CD4-positive, alpha-beta T cell treated with Interleukin-21 for 1 hour (primary cell): ENCODE measurements around the gene ARHGAP33.
"Not testable (repeated sequence)": the region's sequence is repeated elsewhere in the genome, so short reads cannot be mapped to it uniquely, and the experiment has no call there.

Experiments used
- DNase-seq: peaks from one replicate; pipeline ENCODE4 v3.0.0-alpha.2; 2020

Gene ARHGAP33

GRCh38 chr19:35795564-35795963 lies 20.2 kb downstream of the ARHGAP33 start:
- DNase-seq, result not testable (repeated sequence)

DNA sequence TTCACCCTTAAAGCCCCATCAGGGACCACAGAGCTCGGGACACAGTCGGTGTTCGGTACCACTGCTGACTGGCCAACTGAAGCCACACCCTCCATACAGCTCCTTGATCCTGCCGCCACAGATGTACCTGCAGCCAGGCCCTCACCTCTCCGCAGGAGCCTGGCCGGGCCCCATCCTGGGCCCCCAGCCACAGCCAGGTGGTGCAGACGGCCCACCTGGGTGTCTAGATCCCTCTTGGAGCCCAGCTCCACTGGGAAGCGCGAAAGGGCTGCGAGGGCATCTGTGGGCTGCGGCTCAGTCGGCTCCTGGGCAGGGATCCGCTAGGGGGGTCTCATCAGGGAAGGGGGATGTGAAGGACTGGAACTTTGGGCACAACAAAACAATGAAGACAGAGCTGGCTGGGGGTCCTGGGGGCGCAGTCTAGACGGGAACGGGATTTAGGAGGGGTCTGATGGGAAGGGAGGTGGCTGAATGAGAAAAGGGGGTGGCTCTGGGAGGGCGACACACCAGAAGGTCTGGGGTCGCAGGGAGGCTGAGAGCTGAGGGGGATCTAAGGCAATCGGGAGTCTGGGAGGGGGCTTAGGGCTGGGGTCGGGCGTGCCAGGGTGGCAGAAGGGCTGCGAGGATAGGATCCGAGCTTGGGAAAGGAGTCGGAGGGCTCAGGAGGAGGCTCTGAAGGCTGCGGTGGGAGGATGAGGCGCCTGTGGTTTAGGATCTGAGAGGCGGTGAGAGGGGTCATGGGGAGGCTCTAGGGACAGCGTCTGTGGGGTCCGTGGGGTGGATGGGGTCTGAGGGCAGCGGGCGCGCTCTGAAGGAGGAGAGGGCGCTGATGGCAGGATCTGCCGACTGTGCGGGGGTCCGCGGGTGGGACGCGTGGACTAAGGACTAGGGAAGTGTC lies 21.5 kb downstream of the ARHGAP33 start:
- no peak for DNase-seq

DNA sequence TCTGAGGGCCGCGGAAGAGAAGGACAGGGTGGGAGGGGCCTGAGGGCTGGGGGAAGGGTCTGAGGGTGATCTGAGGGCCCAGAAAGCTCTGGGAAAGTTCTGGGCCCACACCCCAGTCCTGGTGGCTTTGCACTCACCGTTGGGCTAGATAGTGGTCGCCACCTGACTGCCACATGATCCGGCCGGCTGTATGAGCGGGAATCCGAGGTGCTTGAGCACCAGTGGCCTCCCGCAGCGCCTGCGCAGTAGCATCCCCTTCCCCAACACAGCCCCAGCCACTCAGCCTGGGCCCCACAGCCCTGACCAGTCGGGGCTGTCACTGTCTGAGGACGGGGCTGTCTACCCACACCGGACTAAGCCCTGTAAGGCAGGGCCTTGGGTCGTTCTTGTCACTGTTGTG lies 22.3 kb downstream of the ARHGAP33 start:
- DNase-seq, result no peak

GRCh38 chr19:35801828-35802227 lies 26.5 kb downstream of the ARHGAP33 start:
- no peak for DNase-seq

DNA sequence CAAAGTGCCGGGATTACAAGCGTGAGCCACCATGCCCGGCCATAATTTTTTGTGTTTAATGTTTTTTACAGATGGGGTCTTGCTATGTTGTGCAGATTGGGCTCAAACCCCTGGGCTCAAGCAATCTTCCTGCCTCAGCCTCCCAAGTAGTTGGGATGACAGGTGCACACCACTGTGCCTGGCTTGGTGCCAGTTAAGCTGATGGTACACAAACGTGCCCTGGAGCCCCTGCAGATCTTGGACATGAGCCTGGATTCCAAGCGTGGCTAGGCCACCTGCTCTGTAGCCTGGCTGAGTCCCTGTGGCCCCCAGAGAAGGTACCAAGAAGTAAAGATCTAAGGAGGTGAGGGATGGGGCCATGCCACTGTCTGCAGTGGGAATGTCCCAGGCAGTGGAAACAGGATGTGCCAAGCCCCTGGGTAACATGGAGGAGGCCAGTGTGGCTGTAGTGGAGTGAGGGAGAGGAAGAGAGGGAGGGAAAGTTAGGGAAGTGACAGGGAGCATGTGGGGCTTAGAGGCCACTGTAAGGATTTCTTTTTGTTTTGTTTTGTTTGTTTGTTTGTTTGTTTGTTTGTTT lies 30.2 kb downstream of the ARHGAP33 start:
- DNase-seq, result no peak

DNA sequence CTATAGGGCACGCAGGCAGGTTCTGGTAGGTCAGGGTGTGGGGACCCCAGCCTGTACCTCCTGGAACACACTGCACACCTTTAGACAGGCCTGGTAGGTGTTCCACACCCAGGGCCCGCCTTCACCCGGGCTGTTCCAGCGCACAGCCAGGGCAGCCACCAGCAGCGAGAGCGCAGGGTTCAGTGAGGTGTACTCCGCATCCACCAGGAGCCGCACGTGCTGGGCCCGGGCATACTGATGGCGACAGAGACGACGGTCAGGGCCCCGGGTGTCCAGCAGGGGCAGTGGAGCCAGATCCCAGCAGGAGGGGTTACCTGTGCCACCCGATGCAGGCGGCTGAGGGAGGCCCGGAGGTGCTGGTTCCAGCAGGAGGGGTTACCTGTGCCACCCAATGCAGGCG lies 31.2 kb downstream of the ARHGAP33 start:
- no peak for DNase-seq

DNA sequence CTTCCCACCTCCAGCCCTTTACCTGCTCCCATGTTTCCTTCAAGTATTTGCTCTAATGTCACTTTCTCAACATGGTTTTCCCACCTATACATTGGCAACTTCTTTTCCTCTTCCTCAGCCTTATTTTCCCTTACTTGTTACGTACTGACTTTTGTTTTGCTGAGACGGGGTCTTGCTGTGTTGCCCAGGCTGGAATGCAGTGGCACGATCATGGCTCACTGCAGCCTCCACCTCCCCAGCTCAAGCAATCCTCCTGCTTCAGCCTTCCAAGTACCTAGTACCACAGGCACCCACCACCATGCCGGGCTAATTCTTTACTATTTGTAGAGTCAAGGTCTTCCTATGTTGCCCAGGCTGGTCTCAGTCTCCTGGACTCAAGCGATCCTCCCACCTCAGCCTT lies 32.3 kb downstream of the ARHGAP33 start:
- no peak for DNase-seq

DNA sequence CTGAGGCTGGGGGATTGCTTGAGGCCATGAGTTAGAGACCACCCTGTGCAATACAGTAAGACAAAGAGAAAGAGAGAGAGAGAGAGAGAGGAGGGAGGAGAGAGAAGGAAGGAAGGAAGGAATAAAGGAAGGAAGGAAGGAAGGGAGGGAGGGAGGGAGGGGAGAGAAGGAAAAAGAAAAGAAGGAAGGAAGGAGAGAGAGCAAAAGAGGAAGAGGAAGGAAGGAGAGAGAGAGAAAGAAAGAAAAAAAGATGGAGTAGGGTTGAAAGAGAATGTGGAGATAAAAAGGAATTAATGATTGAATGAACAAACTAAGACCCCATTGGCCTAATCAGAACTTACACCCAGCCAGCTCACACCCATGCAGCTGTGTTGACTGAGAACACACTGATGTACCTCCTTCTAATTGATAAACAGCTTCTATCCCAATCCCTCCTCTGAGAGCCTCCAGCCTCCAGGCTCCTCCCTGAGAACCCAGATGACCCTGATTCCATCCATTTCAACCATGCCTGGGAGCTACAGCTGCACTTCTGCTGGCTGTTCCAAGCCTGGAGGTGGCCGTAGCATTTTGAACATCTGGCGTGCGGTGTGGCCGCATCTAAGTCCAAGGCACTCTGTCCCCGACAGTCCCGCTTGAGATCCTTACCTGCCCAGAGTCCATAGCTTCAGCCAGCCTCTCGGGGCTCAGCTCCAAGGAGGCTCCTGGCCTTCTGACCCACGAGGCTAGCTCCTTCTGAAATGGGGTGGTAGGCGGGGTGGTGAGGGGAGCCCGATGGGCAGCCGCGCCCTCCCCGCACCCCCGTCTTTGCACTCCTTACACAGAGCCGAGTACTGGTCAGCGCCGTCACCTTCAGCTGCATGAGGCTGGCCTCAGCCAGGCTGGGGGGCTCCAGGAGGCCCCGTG lies 36.2 kb downstream of the ARHGAP33 start:
- DNase-seq, result no peak

- DNase-seq, result no peak
These were observed 37.1 kb downstream of the ARHGAP33 start, which contains the start of gene PRODH2 for GRCh38 chr19:35812220-35813042. Gene PRODH2, minus strand, starts transcription at chr19:35812845. Its CDS starts 40 bp downstream, at chr19:35812805.

DNA sequence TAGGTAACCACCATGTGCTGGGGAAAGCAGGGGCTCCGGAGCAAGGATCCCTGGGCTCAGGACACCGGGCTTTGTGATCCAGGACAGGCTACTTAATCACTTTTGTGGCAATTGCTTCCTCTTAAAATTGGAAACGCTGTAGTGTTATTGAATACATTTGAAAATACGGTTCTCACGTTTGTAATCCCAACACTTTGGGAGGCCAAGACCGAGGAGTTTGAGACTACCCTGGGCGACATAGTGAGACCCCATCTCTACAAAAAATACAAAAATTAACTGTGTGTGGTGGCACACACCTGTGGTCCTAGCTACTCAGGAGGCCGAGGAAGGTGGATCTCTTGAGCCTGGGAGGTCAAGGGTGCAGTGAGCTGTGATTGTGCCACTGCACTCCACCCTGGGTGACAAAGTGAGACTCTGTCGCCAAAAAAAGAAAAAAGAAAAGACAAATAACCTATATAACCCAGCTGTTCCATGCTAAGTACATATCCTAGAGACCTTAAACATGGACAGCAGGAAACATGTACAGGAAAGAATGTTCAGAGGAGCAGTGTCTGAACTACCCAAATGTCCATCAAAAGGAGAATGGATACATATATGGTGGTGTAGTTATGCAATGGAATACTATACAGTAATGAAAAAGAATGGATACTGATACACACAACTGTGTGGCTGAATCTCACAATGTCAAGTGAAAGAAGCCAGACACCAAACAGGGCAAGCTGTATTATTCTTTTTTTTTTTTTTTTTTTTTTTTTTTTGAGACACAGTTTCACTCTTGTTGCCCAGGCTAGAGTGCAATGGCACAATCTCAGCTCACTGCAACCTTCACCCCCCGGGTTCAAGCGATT lies 37.9 kb downstream of the ARHGAP33 start:
- DNase-seq, result no peak

DNA sequence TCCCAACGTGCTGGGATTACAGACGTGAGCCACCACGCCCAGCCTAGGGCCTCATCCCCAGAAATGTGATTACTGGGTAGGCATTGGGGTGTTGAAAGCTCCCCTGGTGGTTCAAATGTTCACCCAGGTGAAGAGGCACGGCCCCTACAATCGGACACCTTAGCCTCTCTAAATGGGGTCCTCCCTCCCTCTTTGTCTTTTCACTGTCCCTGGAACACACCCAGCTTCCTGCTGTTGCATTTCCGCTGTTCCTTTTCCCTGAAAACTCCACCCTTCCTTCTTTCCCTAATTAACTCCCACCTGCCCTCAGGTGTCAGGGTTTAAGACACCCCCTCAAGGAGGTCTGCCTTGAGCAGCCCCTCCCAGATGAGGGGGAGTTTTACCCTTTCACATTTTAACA lies 40.9 kb downstream of the ARHGAP33 start:
- no peak for DNase-seq

DNA sequence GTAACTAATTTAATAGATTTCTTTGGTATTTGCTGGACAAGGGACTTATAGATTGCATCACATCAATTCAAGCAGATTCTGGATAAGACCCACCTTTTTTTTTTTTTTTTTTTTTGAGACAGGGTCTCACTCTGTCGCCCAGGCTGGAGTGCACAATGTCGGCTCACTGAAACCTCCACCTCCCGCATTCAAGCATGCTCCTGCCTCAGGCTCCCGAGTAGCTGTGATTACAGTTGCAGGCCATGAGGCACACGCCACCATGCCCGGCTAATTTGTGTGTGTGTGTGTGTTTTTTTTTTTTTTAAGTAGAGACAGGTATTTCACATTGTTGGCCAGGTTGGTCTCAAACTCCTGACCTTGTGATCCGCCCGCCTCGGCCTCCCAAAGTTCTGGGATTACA lies 41.5 kb downstream of the ARHGAP33 start:
- DNase-seq, result no peak

DNA sequence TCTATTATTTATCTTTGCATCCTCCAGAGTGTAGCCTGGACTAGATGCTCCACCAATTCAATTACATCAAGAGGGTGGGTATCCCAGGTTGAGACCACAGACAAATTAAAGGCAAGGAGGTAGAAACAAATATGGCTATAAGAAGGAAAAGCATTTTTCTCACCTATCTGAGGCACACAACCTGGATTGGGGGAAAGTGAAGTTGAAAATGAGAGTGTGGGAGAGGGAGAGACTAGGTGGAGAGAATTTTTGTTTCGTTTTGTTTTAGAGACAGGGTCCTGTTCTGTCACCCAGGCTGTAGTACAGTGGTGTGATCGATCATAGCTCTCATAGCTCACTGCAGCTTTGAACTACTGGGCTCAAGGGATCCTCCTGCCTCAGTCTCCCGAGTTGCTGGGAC lies 43.1 kb downstream of the ARHGAP33 start:
- no peak for DNase-seq

DNA sequence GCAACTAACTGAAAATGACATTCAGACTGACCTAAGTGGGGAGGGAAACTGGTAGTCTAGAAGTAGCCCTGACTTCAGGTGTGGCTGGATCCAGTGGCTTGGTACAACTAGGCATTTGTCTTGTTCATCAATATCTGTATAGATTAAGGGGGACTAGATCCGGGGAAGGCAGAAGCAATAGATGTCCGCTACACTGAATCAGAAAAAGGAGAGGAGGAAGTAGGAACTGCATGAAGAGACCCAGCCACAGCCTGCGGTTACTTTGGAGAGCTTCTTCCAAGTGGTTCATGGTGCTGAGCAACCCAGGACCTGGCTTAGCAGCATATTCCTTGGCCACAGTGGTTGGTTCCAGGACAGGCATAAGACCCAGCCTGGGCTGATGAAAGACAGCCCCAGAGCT lies 47.2 kb downstream of the ARHGAP33 start:
- DNase-seq, result no peak

DNA sequence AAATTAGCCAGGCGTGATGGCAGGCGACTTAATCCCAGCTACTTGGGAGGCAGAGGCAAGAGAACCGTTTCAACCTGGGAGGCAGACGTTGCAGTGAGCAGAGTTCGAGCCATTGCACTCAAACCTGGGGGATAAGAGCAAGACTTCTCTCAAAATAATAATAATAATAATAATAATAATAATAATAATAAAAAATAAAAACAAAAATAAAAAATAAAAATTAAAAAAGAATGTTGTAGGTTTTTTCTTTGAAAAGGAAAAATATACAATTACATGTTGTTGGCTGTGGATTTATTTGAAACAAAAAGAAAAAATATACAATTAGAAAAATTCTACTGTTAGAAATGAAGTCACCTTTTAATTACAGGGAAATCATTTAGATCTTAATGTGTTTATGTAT lies 48.8 kb downstream of the ARHGAP33 start:
- no peak for DNase-seq

- DNase-seq, result peak; percentile 38
These were observed 53.4 kb downstream of the ARHGAP33 start for GRCh38 chr19:35828692-35829301.

- DNase-seq, result no peak
These were observed 55.6 kb downstream of the ARHGAP33 start for GRCh38 chr19:35830986-35831385.

- DNase-seq, result no peak
These were observed 56.7 kb downstream of the ARHGAP33 start for GRCh38 chr19:35832054-35832453.

DNA sequence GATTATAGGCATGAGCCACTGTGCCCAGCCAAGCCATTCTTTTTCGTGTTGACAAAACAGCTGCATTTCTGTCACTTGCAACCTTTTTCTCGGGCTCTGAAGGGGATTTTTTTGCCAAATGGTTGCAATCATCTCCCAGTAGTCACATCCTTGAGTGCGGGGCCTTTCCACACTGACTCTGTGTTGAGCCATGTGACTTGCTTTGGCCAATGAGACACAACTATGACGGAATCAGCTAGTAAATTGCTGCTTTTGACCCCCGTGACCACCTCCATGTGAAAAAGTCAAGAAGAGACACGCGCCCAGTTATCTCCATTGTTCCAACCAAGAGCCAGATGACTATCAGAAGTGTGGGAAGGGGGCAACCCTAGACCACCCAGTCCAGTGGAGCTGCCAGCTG lies 58.6 kb downstream of the ARHGAP33 start:
- DNase-seq, result no peak

DNA sequence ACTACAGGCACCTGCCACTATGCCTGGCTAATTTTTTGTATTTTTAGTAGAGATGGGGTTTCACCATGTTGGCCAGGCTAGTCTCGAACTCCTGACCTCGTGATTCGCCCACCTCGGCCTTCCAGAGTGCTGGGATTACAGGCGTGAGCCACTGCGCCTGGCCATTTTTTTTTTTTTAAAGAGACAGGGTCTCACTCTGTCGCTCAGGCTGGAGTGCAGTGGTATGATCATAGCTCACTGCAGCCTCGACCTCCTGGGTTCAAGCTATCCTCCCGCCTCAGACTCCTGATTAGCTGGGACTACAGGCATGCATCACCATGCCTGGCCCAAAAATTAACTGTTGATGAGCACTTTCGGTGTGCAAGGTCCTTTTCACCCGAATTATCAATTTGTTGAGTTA lies 60.7 kb downstream of the ARHGAP33 start:
- not testable (repeated sequence) for DNase-seq
